GM12878 (cell line): ENCODE measurements around the gene CTIF. TPM values are rescaled to one million over a fixed set of nuclear protein-coding genes. Genes with fewer than 3 reads are reported as not detected.

Source experiments
- CBFB ChIP-seq: IDR thresholded peaks from 2 replicates; pipeline ENCODE4 v1.6.1; 2016; ENCODE audit warnings: antibody characterized with exemption, low read depth
- EED ChIP-seq: sonication (generic); IDR thresholded peaks from 2 replicates; pipeline ENCODE4 v1.6.1; 2016; ENCODE audit warnings: antibody characterized with exemption, low read depth
- EGR1 ChIP-seq, 2 experiments: IDR thresholded peaks; 1 replicate in 1 of 2; 2 replicates in 1 of 2; pipeline ENCODE4 v1.6.1; 2011 to 2012; ENCODE audit warnings: low read depth in 2 of 2, low read length in 2 of 2, borderline replicate concordance in 1 of 2, mild to moderate bottlenecking in 1 of 2, moderate library complexity in 1 of 2
- HCFC1 ChIP-seq: fragments of 150-350 bp; IDR thresholded peaks from 2 replicates; pipeline ENCODE4 v1.6.1; 2014; ENCODE audit warnings: low read length
- IRF4 ChIP-seq: IDR thresholded peaks from 2 replicates; pipeline ENCODE4 v1.6.1; 2011; ENCODE audit warnings: low read depth, low read length
- MTA2 ChIP-seq: fragments of 450-650 bp; IDR thresholded peaks from 2 replicates; pipeline ENCODE4 v1.6.1; 2016; ENCODE audit warnings: low read depth, mild to moderate bottlenecking, moderate library complexity
- SREBF1 ChIP-seq: IDR thresholded peaks from 2 replicates; pipeline ENCODE4 v1.6.1; 2012; ENCODE audit warnings: mild to moderate bottlenecking, low read length
- YBX1 ChIP-seq: fragments of 450-650 bp; IDR thresholded peaks from 2 replicates; pipeline ENCODE4 v1.6.1; 2016; ENCODE audit warnings: antibody characterized with exemption
- ZNF217 ChIP-seq: fragments of 450-650 bp; IDR thresholded peaks from 2 replicates; pipeline ENCODE4 v1.6.1; 2017; ENCODE audit warnings: antibody characterized with exemption, mild to moderate bottlenecking
- ZNF24 ChIP-seq: fragments of 450-650 bp; IDR thresholded peaks from 2 replicates; pipeline ENCODE4 v1.6.1; 2017; ENCODE audit warnings: antibody characterized with exemption, mild to moderate bottlenecking
- ZSCAN29 ChIP-seq: fragments of 450-650 bp; IDR thresholded peaks from 2 replicates; pipeline ENCODE4 v1.6.1; 2017; ENCODE audit warnings: mild to moderate bottlenecking, moderate library complexity
- polyA plus RNA-seq, 11 experiments: library from polyadenylated mRNA; depleted of rRNA in 4 of 11; unstranded in 6 of 11; stranded (reverse) in 5 of 11; fragments of >200 nt; fragmentation: Nextera tagmentation in 4 of 11; fragmentation: Illumina TruSeq in 1 of 11; extraction: Ambion mirVana in 4 of 11; extraction: Trizol in 1 of 11; gene quantifications; 1 replicate in 1 of 11; 2 replicates in 10 of 11; pipeline versions ENCODE4 v1.2.1 to v1.2.3, GENCODE V29; 2011 to 2016; ENCODE audit warnings: inconsistent platforms in 2 of 11, missing spikeins in 2 of 11, low read depth in 1 of 11
- total RNA-seq, 4 experiments: library from RNA; depleted of rRNA in 3 of 4; stranded (reverse); fragments of >200 nt in 3 of 4; fragmentation: Illumina TruSeq in 1 of 4; extraction: Trizol in 1 of 4; gene quantifications; 2 replicates each; pipeline versions ENCODE4 v1.2.1 to v1.2.3, GENCODE V29; 2013 to 2021
- TF ChIP-seq, protein P1 (sequence below): fragments of 450-650 bp; IDR thresholded peaks from 2 replicates; pipeline ENCODE4 v1.6.1; 2017; ENCODE audit warnings: mild to moderate bottlenecking, moderate library complexity
- TF ChIP-seq, protein P2 (sequence below): fragments of 450-650 bp; IDR thresholded peaks from 2 replicates; pipeline ENCODE4 v1.6.1; 2016; ENCODE audit warnings: mild to moderate bottlenecking

CTIF gene
- total and polyA plus RNA-seq, 10 of the 15 experiments (the other 5 are each of a cell fraction or from before 2014, with no cell fraction given): 0.06 to 11.6 (median 2.5) TPM

DNA sequence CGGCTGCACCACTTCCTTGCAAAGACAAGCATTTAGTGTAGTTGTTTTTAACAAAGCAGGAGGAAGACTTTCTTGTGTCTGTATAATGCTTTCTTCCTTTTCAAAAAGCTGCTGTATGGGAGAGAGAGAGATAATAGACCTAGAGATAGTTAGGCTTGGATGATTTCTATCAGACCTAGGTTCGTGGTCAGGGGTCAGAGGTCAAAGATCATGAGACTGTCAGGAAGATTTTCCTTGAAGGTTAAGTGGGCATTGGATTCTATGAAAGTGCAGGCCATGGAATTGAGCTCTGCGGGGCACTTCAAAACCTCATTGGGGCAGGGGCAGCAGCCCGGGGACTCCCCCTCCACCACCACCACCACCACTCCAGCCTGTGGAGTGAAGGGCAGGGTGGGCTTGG lies 164.6 kb downstream of the CTIF start (continued):
- TF ChIP-seq, protein P1, sequence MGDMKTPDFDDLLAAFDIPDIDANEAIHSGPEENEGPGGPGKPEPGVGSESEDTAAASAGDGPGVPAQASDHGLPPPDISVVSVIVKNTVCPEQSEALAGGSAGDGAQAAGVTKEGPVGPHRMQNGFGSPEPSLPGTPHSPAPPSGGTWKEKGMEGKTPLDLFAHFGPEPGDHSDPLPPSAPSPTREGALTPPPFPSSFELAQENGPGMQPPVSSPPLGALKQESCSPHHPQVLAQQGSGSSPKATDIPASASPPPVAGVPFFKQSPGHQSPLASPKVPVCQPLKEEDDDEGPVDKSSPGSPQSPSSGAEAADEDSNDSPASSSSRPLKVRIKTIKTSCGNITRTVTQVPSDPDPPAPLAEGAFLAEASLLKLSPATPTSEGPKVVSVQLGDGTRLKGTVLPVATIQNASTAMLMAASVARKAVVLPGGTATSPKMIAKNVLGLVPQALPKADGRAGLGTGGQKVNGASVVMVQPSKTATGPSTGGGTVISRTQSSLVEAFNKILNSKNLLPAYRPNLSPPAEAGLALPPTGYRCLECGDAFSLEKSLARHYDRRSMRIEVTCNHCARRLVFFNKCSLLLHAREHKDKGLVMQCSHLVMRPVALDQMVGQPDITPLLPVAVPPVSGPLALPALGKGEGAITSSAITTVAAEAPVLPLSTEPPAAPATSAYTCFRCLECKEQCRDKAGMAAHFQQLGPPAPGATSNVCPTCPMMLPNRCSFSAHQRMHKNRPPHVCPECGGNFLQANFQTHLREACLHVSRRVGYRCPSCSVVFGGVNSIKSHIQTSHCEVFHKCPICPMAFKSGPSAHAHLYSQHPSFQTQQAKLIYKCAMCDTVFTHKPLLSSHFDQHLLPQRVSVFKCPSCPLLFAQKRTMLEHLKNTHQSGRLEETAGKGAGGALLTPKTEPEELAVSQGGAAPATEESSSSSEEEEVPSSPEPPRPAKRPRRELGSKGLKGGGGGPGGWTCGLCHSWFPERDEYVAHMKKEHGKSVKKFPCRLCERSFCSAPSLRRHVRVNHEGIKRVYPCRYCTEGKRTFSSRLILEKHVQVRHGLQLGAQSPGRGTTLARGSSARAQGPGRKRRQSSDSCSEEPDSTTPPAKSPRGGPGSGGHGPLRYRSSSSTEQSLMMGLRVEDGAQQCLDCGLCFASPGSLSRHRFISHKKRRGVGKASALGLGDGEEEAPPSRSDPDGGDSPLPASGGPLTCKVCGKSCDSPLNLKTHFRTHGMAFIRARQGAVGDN: no peak
- no peak for TF ChIP-seq ZSCAN29
- TF ChIP-seq EGR1 (IDR thresholded peaks at IDR 0.05; ENCODE audit: borderline replicate concordance in 1 of 2, low read depth in 2 of 2, low read length in 2 of 2): no peak
- no peak for TF ChIP-seq ZNF24
- TF ChIP-seq, protein P2, sequence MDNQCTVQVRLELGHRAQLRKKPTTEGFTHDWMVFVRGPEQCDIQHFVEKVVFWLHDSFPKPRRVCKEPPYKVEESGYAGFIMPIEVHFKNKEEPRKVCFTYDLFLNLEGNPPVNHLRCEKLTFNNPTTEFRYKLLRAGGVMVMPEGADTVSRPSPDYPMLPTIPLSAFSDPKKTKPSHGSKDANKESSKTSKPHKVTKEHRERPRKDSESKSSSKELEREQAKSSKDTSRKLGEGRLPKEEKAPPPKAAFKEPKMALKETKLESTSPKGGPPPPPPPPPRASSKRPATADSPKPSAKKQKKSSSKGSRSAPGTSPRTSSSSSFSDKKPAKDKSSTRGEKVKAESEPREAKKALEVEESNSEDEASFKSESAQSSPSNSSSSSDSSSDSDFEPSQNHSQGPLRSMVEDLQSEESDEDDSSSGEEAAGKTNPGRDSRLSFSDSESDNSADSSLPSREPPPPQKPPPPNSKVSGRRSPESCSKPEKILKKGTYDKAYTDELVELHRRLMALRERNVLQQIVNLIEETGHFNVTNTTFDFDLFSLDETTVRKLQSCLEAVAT: no peak
- TF ChIP-seq CBFB: no peak
- no peak for TF ChIP-seq EED
- no peak for TF ChIP-seq HCFC1
- no peak for TF ChIP-seq SREBF1
- no peak for TF ChIP-seq MTA2
- no peak for TF ChIP-seq YBX1
- TF ChIP-seq ZNF217: no peak
- TF ChIP-seq IRF4: no peak
